GM19468 (cell line): ENCODE measurements around the gene CDRT15.
"Not testable (repeated sequence)": the region's sequence is repeated elsewhere in the genome, so short reads cannot be mapped to it uniquely, and the experiment has no call there.

Experiments
- ATAC-seq: cut with Tn5 transposase; IDR thresholded peaks from one replicate; pipeline ENCODE4 v1.9.1; 2021; ENCODE audit warnings: mild to moderate bottlenecking, moderate library complexity, moderate number of reproducible peaks; ENCODE audit not compliant: unreplicated experiment; ENCODE audit errors: extremely low read depth

Gene CDRT15

DNA sequence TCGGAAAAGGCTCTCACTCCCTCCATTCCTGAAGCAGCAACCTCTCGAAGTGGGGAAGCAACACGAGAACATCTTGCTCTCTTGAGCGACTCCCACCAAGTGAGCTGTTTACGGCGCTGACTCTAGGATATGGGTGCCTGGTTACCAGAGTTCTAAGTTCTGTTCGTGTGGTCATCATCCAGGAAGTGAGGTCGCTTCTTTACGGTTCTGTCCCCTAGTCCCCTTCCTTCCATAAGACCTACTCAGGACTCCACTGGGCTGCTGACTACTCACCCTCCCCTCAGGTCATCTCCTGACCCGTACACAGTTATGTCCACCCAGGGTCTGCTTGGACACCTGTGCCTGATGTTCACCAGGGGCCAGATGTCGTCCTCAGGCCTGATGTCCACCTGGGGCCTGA is at the start of gene CDRT15:
Gene CDRT15 (minus strand): TSS at position 101 of the 400 bp plus-strand sequence. CDS start 29 bp downstream, at position 72.
- not testable (repeated sequence) for ATAC-seq

DNA sequence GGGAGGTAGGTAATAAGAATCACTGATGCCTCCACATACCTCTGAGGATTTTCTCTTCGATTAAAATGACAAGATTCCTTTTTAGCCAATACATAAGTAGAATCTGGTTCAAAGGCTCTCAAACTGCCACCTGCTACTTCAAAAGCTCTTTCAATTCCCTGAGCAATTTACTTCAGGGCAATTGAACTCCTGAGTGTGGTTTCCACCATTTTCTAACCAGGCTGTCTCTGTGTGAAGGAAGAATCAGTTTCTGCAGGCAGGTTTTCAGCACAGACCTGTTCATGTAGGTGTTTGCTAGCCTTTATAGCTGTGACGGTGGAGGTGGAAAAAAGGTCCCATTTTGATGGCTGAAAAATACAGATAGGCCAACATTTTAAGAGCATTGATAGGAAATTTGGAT is 46.1 kb upstream of the CDRT15 start:
- no peak for ATAC-seq

DNA sequence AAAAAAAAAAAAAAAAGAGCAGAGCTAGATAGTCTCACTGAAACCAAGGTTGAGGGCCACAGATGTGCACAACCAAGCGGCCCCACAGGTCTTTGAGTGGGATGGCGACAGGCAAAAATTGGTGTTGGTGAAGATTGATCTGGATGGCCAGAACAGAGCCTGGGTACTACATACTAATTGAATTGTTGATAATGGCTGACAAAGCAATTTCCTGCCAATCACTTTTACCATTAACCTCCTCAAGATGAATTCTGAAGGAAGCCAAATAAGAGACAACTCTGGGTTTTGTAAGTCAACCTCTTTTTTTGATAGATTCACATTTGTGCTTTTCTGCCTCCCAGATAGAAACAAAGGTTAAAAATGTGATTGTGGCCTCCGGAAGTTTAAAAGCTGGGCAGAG is 44.9 kb upstream of the CDRT15 start:
- no peak for ATAC-seq

DNA sequence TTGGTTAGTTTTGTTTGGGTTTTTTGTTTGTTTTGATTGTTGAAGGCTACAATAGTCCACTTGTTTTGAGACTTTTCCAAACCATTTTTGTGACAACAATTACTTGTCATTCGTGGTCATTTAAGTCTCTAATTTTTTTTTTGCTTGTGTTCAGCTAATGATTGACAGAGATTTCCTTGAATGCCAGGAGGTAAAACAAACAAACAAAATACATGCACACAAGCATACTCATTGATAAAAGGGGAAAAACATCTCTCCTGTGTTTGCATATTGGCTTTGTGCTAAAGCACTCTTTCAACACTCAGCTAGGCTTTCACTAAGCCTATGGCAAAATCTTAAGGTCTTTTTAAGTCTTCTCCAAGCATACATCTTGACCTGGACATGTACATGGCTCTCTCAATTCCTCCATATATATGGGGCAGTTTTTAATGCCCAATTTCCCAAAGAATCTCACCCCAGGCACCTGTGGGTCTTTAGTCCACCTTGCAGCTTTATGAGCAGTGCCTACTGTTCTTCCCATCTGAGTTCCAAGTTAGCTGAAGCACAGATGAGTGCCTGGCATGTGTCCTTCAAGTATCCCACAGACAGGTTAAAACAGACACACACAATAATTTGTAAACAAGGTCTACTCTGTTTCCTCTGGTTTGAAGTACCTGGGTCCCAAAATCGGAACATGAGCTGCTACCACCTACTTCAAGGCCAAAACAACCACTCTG is 40.0 kb upstream of the CDRT15 start:
- no peak for ATAC-seq

DNA sequence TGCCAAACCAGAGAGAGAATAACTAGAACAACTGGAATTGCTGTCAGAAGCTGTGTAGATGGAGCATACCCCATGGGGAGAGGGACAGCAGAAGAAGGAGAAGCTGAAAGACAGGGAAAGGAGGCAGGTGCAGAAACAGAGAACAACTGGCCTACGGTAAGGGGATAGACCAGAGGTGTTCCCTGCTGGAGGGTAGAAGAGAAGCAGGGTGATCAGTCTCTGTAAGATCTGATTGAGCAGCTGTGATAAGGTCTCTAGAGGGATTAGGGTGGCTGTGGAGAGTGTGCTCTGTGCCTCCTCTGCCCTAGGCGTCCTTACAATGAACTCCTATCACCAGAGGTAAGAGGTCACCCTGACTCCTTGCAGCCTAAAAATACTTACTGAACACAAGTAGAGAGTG is 33.8 kb upstream of the CDRT15 start:
- ATAC-seq, result no peak

DNA sequence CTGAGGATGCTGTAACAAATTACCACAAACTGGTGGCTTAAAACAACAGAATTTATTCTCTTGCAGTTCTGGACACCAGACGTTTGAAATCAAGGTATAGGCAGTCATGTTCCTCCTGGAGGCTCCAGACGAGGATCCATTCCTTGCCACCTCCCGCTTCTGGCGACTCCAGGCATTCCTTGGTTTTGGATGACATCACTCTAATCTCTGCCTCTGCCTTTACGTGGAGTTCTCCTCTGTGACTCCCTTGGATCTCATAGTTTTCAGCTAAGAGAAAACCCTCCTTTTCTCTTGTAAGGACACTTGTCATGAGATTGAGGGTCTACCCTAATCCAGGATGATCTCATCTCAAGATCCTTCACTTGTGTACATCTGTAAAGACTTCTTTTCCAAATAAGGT is 32.8 kb upstream of the CDRT15 start:
- no peak for ATAC-seq

DNA sequence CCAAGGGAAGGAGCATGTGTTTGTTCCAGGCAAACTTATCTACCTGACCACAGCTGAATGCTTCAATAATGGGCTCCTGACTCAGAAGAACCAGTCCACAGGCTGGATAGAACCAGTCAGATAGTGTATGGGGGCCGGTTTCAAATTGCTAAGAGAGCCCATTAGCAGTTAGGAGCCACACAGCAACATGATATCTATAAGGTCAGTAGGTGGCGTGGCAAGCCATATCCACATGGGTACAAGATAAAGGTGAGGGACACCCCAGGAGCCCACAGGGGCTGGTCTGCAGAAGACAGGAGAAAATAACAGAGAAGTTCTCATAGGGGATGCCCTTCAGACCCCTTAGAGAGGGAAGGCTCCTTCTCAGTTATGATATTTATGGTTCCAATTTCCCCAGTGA is 31.6 kb upstream of the CDRT15 start:
- no peak for ATAC-seq

DNA sequence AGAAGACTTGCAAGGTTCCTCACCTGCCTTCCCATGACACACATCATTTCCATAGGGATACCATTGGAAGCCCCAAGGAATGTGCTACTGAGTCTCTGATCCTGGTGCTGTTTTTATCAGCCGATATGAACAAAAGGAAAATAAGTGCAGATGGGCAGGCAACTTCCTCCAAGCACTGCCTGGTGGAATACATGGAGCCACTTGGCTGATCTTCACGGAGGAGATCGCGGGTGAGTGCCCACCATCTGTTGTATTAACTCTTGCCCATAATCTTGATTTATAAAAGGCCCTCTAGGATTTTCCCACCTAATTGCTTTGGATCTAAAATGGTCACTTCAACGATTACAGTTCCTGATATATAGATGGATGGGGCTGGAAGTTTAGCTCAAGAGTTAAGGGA is 24.7 kb upstream of the CDRT15 start:
- no peak for ATAC-seq

DNA sequence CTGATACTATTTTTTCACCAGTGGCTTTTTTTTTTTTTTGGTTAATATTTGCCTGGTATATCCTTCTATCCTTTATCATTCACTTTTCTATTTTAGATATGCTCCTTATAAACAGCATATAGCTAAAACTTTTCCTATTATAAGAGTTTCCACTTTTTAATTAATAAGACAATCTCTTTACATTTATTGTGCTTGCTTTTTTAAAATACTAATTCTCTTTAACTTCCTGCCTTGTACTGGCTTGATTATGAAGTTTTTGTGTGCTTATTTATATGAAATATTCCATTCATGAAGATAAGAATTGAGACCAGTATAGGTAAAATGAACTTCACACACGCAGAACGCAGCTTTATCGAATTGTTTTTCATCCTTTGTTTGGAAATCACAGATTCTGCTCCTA is 9.0 kb upstream of the CDRT15 start:
- ATAC-seq, result no peak

DNA sequence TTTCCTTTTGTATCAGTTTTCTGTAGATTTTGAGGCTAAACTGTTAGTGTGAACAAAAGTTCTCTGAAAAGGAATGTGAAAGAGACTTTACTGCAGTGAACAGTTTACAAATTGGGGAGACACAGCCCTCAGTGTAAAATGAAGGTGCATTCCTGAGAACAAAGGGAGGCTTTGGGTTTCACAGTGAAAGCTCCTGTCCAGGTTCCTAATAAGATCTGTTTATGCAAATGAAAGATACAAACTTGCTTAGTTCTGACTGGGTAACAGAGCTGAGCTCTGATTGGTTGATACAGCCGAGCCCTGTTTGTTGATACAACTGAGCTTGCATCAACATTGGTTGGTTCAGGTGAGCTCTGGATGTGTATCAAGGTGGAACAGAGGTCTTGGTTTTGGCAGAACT is 8.3 kb upstream of the CDRT15 start:
- no peak for ATAC-seq

DNA sequence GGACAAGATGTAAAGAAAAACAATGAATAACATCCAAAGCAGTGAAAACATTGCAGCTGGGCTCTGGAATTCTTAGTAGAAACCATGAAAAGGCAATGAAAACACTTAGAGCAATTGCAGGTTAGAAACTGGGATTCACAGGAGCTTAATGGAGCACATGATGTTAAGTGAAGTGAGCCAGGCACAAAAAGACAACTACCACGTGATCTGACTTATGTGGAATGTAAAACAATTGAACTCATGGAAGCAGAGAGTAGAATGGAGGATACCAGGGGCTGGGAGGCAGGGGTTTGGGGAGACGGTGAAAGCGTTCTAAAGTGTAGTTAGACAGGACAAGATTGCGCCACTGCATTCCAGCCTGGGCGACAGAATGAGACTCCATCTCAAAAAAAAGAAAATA is 2.6 kb upstream of the CDRT15 start:
- not testable (repeated sequence) for ATAC-seq

DNA sequence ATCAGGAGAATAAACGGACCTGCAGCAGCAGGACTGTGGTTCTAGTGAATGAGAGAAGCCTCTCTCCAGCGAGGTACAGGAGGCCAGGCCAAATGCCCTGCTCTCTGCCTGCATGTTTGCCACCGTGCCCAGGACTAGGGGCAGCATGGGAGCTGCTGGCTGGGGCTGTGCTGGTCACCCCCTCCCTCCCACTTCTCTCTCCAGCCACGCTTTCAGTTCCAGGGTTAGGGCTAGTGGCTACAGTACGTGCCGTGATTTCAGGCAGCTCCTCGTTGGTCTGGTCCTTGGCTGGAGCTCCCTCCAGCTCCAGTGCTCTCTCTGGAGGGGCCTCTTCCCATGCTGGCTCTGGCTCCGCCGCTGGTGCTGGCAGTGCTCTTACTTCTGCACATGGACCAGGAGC is 630 bp downstream of the CDRT15 start:
- ATAC-seq, result not testable (repeated sequence)

DNA sequence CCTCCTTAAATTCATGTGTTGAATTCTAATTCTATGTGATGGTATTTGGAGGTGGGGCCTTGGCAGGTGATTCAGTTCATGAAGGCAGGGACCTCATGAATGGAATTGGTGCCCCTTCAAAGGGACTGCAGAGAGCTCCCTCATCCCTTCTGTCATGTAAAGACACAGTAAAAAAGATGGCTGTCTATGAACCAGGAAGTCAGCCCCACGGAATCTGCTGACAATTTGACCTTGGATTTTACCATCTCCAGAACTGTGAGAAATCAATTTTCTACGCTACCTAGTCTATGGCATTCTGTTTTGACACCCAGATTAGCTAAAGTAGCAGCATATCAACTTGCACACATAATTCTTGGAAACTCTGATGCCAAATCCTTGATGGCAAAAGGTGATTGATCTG is 1.6 kb downstream of the CDRT15 start:
- not testable (repeated sequence) for ATAC-seq

DNA sequence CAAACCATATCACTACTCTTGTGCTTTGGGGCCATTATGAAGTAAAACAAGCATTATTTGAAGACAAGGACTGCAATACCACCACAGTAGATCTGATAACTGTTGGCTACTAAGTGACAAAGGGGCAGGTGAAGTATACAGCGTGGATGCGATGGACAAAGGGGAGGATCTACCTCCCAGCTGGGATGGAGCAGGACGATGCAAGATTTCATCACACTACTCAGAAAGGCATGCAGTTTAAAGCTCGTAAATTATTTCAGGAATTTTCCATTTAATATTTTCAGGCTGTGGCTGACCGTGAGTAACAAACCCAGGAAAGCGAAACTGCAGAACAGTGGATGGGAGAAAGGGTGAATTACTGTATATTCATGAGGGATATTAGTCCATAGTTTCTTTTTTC is 5.5 kb downstream of the CDRT15 start:
- not testable (repeated sequence) for ATAC-seq

DNA sequence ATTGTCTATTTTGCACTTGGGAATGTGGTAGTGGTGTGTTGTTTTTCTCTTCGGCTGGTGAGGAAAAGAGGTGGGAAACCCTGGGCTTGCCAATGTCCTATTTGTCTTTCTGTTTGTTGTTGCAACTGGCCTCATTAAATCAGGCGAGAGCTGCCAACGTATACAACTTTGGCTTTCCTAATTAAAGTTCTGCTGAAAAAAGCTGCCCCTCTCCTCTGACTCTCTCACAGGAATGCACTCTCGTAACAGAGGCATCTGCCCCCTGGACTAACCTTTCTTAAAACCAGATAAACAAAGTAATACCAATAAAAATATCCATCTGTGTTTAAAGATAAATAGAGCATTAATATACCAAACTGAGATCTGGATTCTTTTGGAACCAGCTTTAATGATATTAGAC is 7.8 kb downstream of the CDRT15 start:
- no peak for ATAC-seq

DNA sequence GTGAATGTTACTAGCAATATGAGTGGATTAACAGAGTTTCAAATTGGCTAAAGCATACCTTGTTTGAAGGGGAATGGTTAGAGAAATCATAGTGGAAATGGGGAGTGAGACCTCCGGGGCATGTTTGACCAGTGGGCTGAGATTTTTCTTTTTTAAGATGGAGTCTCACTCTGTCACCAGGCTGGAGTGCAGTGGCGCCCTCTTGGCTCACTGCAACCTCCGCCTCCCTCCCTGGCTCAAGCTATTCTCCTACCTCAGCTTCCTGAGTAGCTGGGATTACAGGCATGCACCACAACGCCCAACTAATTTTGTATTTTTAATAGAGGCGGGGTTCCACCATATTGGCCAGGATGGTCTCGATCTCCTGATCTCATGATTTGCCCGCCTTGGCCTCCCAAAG is 9.6 kb downstream of the CDRT15 start:
- ATAC-seq, result no peak

DNA sequence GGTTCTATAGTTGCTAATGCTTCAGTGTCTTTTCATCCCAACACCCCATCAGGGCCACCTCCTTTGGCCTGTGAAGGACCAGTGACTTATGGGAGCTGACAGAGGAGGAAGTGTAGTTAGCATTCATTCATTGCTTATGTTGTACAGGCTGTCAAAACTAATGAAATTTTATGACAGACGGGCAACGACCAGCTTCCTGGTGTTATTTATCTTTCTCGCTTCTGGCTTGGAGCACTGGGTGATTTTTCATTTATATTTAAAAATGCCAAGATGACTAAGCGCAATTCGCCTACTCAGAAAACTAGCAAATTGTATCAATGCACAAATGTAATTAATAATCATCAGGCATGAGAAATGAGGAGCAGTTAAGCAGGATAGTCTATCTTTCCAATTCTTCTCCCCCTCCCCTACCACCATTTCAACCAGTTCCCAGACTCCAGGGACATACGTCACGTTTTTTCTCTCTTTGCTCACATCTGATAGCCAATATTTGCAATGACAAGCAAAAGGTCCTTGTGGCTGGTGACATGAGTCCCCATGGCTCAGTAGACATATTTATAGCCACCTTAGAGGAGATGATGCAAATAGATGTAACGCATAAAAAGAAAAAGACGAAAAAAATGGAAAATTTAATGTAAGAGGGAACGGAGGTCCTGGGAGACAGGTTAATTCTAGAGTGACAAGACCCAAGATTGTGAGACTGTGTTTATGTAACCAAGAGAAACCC is 11.2 kb downstream of the CDRT15 start:
- ATAC-seq, result no peak

DNA sequence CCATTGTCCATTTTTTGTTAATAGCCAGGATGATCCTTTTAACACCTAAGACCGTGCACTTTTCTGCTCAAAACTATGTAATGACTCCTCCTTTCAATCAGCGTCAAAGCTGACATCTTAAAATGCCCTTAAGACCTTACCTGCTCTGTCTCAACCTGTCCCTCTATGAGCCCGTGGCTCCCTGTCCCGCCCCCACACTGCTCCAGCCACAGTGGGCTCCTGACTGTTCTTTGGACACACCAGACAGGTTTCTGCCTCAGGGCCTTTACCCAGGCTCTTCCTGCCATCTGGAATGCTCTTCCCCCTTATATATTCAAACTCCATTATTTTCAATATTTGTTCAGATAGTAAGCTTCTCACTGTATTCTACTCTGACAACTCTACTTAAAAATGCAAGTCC is 14.1 kb downstream of the CDRT15 start:
- ATAC-seq, result no peak

DNA sequence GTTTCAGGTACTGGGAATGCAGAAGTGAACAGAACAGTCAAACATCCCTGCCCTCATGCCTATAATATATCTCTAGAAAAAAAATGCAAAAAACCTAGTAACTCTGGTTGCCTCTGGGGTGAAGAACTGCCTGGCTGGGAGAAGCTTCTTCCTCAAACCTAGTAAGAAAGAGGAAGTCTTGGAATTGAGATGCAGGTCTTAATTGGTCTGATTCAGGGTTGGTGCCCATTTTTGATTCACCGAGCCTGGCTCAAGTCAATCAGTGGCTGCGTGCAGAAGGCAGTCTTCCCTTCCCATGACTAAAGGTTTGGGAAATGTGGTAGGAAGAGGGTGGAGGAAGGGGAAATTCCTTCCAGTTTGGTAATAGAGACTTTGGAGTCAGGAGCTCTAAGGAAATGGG is 22.4 kb downstream of the CDRT15 start:
- no peak for ATAC-seq

DNA sequence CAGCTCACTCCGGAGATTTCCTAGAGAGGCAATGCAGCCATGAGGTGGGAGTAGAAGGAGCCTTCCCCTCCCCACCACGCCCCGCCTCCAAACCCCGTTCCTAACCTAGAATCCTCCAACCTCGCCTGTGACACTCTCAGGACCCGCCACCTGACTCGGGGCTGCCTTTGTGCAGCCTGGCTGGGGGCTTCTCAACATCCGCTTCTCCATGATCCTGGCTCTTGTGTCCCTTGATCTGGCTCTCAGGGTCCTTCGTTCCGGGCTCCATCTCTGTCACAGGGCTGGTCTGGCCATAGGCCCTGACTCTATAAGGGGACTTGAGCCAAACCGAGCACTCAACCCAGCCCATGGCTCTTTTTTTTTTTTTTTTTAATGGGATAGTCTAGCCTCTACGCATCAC is 24.3 kb downstream of the CDRT15 start:
- ATAC-seq, result no peak

DNA sequence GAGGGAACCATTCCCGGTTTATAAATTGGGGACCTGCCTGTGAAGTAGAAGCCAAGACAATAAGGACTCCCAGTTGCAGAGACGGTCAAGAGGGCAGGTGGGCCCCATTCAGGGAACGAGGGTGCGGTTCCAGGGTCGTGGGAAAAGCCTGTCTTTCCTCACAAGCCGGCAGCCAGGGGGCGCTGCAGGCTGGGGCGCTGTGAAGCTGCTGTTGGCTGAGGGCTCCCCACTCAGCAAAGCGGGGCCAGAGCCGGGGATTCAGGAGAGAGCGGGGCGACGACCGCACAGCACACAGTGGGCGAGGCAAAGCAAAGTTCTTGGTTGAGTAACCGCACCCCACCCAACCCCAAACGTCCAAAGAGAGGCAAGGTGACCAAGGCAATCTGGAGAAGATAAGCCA is 24.9 kb downstream of the CDRT15 start:
- ATAC-seq, result no peak

DNA sequence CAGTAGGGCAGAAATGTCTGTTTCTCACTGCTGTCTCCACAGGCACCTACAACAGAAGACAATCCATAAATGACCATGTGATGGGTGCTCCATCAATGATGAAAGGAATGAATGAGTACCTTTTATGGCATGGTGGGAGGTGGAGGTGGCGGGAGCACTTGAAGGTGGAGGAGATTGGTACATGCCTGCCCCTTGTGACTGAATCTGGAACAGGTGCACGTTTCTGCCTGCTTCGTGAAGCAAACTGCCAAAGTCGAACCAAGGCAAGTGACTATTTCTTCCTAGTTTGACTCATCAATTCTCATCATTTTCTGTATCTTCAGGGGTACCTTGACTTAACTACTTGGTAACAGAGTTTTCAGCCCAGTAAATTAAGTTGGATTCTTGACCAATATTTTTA is 25.4 kb downstream of the CDRT15 start:
- ATAC-seq, result no peak
